Hepatocyte (in vitro differentiated cells): ENCODE data around the gene RPL26. TPM values are rescaled to one million over a fixed set of nuclear protein-coding genes. Genes with fewer than 3 reads are reported as not detected.
A peak's percentile ranks its signal among the peaks of the same experiment; 100 is the strongest.

Source experiments
- DNase-seq: peaks from one replicate; pipeline ENCODE4 v3.0.0-alpha.2; 2016; ENCODE audit warnings: low spot score
- H2AFZ ChIP-seq: fragments of 200-600 bp; sonication (generic); 2 replicates; pipeline ENCODE4 v1.6.0; 2016; ENCODE audit warnings: antibody characterized with exemption, mild to moderate bottlenecking
- H3K27ac ChIP-seq: fragments of 200-600 bp; sonication (generic); 2 replicates; pipeline ENCODE4 v1.5.1; 2016; ENCODE audit warnings: mild to moderate bottlenecking
- H3K27me3 ChIP-seq: fragments of 200-600 bp; sonication (generic); 2 replicates; pipeline ENCODE4 v1.6.1; 2016
- H3K36me3 ChIP-seq: fragments of 200-600 bp; sonication (generic); replicated peaks from 2 replicates; pipeline ENCODE4 v1.5.1; 2016; ENCODE audit warnings: low read depth; ENCODE audit not compliant: insufficient read depth
- H3K4me1 ChIP-seq: fragments of 200-600 bp; sonication (generic); 2 replicates; pipeline ENCODE4 v1.5.1; 2016; ENCODE audit warnings: mild to moderate bottlenecking, moderate library complexity; ENCODE audit not compliant: insufficient read depth
- H3K4me2 ChIP-seq: fragments of 200-600 bp; sonication (generic); 2 replicates; pipeline ENCODE4 v1.6.0; 2016
- H3K4me3 ChIP-seq: fragments of 200-600 bp; sonication (generic); 2 replicates; pipeline ENCODE4 v1.5.1; 2016; ENCODE audit warnings: mild to moderate bottlenecking
- H3K79me2 ChIP-seq: fragments of 200-600 bp; sonication (generic); 2 replicates; pipeline ENCODE4 v1.6.0; 2017; ENCODE audit warnings: mild to moderate bottlenecking
- H3K9me2 ChIP-seq: fragments of 200-600 bp; sonication (generic); replicated peaks from 2 replicates; pipeline ENCODE4 v1.6.0; 2017; ENCODE audit warnings: mild to moderate bottlenecking; ENCODE audit not compliant: insufficient read depth
- H3K9me3 ChIP-seq: fragments of 200-600 bp; sonication (generic); 2 replicates; pipeline ENCODE4 v1.5.1; 2016; ENCODE audit warnings: low read depth, mild to moderate bottlenecking
- H4K20me1 ChIP-seq: fragments of 200-600 bp; sonication (generic); 2 replicates; pipeline ENCODE4 v1.6.0; 2016; ENCODE audit warnings: mild to moderate bottlenecking; ENCODE audit not compliant: insufficient read depth, poor library complexity, severe bottlenecking
- CTCF ChIP-seq: fragments of 200-600 bp; sonication (generic); IDR thresholded peaks from 2 replicates; pipeline ENCODE4 v1.5.1; 2016; ENCODE audit warnings: antibody characterized with exemption, mild to moderate bottlenecking; ENCODE audit not compliant: poor library complexity
- EZH2 ChIP-seq: fragments of 200-600 bp; sonication (generic); IDR thresholded peaks from 2 replicates; pipeline ENCODE4 v1.6.1; 2016; ENCODE audit warnings: antibody characterized with exemption, mild to moderate bottlenecking, borderline replicate concordance
- EZH2phosphoT487 ChIP-seq: fragments of 200-600 bp; sonication (generic); IDR thresholded peaks from one replicate; pipeline ENCODE4 v1.6.1; 2018; ENCODE audit warnings: antibody characterized with exemption, mild to moderate bottlenecking, low read depth, moderate library complexity; ENCODE audit not compliant: unreplicated experiment, severe bottlenecking
- WGBS: methylation state at CpG from one replicate; pipeline ENCODE4 v1.1.6; 2016; ENCODE audit warnings: low lambda C conversion rate; ENCODE audit errors: missing lambda C conversion rate; 5-methylcytosine and 5-hydroxymethylcytosine counted together
- polyA plus RNA-seq: library from polyadenylated mRNA; unstranded; fragments of >200 nt; fragmentation: Nextera tagmentation; extraction: Ambion mirVana; gene quantifications from 2 replicates; pipeline ENCODE4 v1.2.1, GENCODE V29; 2016
- total RNA-seq: library from RNA; depleted of rRNA; stranded (reverse); fragments of >200 nt; gene quantifications from 2 replicates; pipeline ENCODE4 v1.2.3, GENCODE V29; 2014

Gene RPL26
- total and polyA plus RNA-seq, 2 experiments from 2014 or later: 411 to 3,628 TPM

GRCh38 chr17:8387914-8388651 is 5.1 kb upstream of the RPL26 start:
- H3K9me2 ChIP-seq: no peaks in the 10 kb centered on the region
- H3K27ac ChIP-seq: no peak overlapping the region
- no peaks in the 10 kb centered on the region for H3K27me3 ChIP-seq
- no peak overlapping the region for H3K4me3 ChIP-seq
- H2AFZ ChIP-seq: no peak overlapping the region
- H3K4me2 ChIP-seq: no peak overlapping the region
- H4K20me1 ChIP-seq: no peaks in the 10 kb centered on the region
- 92% methylated on average over 7 of the region's 7 CpGs for WGBS
- H3K4me1 ChIP-seq: peaks cover 6% of the 10 kb centered on the region
- H3K9me3 ChIP-seq: no peaks in the 10 kb centered on the region
- no peaks in the 10 kb centered on the region for H3K36me3 ChIP-seq
- DNase-seq: no peak
- TF ChIP-seq CTCF (no peak), EZH2phosphoT487 (no peak), EZH2 (no peak)
- H3K79me2 ChIP-seq: peaks cover 3% of the 10 kb centered on the region

- H3K4me3 ChIP-seq: no peak overlapping the region
- peaks cover 8% of the 10 kb centered on the region for H3K4me1 ChIP-seq
- H3K9me2 ChIP-seq: no peaks in the 10 kb centered on the region
- H3K27ac ChIP-seq: no peak overlapping the region
- TF ChIP-seq CTCF (no peak), EZH2 (no peak), EZH2phosphoT487 (no peak)
- H3K9me3 ChIP-seq: no peaks in the 10 kb centered on the region
- peaks cover 12% of the 10 kb centered on the region for H3K79me2 ChIP-seq
- H3K4me2 ChIP-seq: no peak overlapping the region
- H3K27me3 ChIP-seq: no peaks in the 10 kb centered on the region
- no peaks in the 10 kb centered on the region for H3K36me3 ChIP-seq
- peaks cover 3% of the 10 kb centered on the region for H4K20me1 ChIP-seq
- whole genome bisulfite sequencing: 61% methylated on average over 6 of the region's 6 CpGs
- no peak for DNase-seq
- no peak overlapping the region for H2AFZ ChIP-seq
Observed at GRCh38 chr17:8386841-8387240, 3.8 kb upstream of the RPL26 start.

- peaks cover 8% of the 10 kb centered on the region for H3K36me3 ChIP-seq
- WGBS: 45% methylated on average over 12 of the region's 12 CpGs
- H3K27me3 ChIP-seq: no peaks in the 10 kb centered on the region
- H3K4me2 ChIP-seq: peak overlapping the region; percentile 77
- no peaks in the 10 kb centered on the region for H3K9me2 ChIP-seq
- TF ChIP-seq EZH2 (no peak), EZH2phosphoT487 (no peak), CTCF (no peak)
- no peak overlapping the region for H3K4me3 ChIP-seq
- H3K79me2 ChIP-seq: peaks cover 32% of the 10 kb centered on the region
- DNase-seq: peak; percentile 53
- H3K9me3 ChIP-seq: no peaks in the 10 kb centered on the region
- H3K27ac ChIP-seq: peak overlapping the region; percentile 92
- H2AFZ ChIP-seq: no peak overlapping the region
- peaks cover 27% of the 10 kb centered on the region for H3K4me1 ChIP-seq
- H4K20me1 ChIP-seq: peaks cover 20% of the 10 kb centered on the region
Observed at GRCh38 chr17:8384801-8385378, 1.9 kb upstream of the RPL26 start.
